ENCODE results near the gene FAM167B.

The FAM167B gene

DNA sequence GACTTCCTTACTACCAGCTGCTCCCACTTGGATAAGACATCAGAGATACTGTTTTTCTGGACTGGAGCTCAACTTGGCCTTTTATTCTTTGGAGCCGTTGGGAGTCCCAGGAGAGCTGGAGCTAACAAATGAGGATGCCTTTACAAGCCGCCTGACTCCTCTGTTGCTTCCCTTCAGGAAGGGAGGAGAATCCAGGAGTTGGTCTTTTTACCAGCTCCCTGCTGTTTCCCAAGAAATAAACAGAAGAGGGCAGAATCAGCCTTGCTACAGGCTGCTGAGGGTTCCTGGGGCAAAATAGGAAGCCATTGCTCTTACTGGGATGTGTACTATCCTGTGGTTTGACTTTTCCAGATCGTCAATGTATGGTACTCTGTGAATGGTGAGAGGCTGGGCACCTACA lies 23.3 kb upstream of the FAM167B start:
- no peak for DNase-seq (ENCODE audit: low spot score)

DNA sequence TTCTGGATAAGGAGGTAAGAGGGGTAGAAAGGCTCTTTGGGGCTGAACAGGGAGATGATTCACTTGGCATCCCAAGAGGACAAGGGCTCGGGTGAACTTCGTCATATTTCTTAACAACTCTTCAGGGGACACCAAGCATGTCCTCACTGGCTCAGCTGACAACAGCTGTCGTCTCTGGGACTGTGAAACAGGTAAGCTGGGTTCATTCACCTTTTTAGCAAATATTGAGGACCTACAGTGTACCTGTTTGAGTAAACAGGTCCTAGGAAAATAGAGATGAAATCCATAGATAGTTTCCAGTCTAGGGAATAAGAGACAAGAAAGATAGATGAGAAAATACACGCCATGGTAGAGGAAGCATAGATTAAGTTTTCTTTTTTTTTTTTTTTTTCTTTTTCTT lies 22.7 kb upstream of the FAM167B start:
- no peak for DNase-seq (ENCODE audit: low spot score)

DNA sequence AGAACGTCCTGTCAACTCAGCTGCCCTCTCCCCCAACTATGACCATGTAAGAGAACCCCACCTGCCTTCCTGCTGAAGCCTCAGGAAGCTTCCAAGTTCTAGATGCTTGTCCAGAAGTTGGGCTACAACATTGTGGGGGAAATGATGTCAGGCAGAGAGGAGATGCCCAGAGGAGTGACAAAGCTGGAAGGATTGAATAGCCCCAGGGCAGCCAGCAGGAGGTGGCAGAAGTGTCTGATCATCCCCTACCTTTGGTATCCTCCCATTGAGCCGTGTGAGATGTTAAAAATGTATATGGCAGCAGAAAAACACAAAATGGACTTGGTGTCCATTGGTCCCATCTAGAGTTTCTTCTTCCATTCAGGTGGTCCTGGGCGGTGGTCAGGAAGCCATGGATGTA lies 18.3 kb upstream of the FAM167B start:
- DNase-seq (ENCODE audit: low spot score): no peak

DNA sequence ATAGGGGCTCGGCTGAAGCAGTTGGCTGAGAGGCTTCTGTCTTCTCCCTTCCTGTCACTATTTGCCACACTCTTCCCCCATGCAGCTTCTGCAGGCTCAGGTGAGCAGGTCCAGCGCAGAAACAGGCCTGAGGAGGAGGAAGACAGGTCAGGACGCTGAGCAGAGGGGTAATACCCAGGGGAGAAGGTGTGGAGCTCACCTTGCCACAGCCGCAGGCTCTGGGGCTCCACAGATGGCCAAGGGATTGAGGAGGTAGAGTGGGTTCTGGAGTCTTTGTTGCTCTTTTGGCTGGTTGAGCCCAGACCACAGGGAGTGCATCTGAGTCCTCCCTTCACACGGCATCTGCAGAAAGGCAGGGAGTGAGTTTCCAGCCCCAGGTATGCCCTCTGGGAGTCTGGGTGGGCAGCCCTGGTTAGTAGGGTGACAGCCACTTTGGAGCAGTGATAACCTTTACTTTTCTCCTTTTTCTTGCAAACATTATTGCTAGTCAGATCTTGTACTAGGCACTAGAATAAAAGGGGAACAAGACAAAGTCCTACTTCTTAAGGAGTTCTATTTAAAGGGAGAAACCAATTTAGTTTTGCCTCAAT lies 15.1 kb upstream of the FAM167B start:
- DNase-seq (ENCODE audit: low spot score): no peak

DNA sequence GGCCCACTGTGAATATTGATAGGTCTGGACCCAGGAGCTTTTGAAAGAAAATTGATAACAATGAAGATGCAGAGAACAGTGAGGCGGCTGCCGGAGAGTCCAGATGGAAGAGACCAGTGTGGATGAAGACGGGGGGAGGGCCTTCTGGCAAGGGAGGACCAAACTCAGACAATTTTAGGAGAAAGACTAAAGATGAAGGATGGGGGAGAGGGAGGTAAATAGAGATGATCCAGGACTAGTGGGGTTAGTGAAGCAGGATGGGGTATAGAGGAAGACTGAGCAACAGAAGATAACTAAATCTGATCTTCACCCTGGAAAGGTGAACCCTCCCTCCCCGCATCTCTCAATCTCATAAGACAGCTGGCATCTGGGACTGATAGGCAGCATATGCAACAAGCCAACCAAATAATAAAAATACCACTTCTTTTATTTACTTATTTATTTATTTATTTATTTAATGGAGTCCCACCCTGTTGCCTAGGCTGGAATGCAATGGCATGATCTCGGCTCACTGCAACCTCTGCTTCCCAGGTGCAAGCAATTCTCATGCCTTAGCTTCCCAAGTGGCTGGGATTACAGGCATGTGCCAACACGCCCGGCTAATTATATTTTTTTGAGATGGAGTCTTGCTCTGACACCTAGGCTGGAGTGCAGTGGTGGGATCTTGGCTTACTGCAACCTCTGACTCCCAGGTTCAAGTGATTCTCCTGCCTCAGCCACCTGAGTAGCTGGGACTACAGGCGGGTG lies 14.3 kb upstream of the FAM167B start:
- no peak for DNase-seq (ENCODE audit: low spot score)

DNA sequence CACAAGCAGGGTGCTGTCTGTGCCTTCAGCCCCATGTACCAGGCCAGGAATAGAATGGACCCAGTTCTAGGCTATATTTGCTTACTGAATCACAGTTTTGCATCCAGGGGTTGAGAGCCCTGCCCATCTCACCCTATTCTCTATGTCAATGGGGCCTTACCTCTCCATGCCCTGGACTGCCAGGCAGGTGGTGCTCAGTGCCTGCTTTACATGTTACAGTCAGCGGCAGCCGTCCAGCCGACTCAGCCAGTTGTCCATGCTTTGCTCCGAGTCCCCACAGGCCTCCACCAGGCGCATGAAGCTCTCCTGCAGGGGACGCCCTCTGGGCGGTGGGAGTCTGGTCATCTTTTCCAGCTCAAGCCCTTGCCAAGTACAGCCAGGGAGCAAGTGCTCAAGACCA lies 12.2 kb upstream of the FAM167B start:
- DNase-seq (ENCODE audit: low spot score): no peak

DNA sequence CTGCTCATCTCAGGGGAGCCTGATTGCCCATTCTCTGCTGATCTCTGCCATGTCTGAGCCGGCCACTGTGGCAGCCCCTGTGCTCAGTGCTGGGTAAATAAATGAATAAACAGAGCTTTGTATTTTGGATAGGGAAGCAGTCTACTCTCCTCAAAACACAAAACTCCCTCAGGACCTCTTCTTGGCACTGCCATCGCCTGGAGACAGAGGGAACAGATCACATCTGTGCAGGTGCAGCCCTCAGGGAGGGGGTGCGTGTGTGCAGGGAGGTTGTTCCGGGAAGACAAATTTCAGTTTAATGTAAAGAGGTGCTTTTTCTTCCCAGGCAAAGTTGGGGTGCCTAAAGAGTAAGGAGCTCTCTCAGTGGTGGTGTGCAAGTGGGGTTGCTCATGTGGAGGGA lies 7.7 kb upstream of the FAM167B start:
- no peak for DNase-seq (ENCODE audit: low spot score)

DNA sequence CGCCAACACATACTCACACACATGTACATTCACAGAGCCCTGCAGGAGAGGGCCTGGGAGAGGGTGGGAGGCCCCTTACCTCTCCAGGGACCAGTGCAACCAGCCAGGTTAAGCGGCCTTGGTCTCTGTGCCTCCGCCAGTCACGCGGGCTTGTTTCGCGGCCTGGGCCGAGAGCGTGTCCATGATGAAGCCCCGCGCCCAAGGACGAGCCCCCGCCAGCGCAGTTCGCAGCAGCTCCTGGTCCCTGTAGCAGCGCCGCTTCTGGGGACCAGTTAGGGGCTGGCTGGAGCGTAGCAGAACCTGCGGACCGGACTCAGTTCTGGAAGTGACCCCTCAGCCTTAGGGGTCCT lies 7.3 kb upstream of the FAM167B start:
- no peak for DNase-seq (ENCODE audit: low spot score)

DNA sequence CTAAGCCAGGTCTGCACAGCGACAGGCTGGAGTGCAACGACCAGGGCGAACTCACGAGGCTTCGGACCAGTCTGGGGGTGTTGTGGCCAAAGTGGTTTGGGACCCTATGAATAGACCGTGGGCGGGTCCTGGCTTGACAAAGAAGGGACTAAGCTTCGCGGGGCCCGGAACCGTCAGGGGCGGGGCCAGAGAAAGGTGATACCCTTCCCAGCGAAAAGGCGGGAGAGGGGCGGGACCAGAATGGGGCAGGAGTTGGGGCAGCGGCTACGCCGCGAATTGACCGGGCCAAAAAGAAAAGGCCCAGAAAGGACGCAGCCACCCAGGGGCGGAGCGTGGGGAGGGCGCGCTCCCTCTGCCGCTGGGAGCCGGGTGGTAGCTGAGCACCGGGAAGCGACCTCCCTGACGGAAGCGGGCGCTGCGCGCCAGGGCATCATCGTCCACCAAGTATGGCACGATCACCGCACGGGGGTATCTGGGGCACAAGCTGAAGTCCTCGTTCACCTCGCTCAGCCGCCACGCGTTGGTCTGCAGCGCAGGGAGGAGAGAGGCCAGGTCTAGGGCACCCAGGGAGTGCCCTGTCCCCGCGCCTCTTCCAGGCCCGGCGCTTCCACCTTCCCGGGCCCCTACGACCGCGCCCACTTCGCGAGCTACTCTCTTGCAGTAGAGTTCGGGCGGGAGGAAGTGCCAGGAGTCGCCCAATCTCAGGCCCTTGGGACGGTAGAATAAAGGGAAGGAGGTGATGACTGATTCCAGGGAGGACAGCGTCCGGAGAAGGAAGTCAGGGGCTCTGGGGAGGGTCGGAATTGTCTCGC lies 6.7 kb upstream of the FAM167B start:
- peak; percentile 86 for DNase-seq (ENCODE audit: low spot score)

DNA sequence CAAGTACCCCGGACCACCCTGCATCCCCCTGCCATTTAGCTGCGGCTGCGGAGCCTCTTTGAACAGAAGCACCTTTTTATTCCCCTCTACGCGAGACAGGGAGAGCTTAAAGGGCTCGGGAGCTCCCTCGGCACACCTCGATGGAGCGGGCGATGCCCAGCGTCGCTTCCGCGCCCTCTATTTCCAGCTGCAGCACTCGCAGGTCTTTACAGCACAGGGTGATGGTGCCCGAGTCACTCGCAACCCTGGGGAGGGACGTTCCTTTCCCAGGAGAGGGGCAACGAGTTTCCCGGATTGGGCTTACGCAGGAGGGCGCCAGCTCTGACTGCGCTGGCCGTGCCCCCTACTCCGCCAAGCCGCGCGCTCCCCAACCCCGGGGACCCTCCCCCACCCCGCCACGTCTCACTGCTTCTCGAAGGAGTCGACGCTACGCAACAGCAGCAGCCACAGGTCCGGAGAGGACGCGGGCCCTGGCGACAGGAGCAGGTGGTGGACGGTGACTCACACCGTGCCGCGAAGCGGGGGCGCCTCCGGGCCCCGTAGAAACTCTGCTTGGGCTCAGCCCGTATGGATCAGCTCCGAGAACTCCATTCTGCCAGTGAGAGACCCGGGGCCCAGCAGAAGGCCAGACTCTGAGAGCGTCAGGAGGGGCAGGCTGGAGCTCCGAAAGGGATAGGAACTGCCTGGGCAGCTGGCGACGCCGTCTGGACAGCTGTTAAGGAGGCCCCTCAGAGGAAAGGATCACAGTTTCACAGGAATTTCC lies 5.8 kb upstream of the FAM167B start:
- peak; percentile 78 for DNase-seq (ENCODE audit: low spot score)

DNA sequence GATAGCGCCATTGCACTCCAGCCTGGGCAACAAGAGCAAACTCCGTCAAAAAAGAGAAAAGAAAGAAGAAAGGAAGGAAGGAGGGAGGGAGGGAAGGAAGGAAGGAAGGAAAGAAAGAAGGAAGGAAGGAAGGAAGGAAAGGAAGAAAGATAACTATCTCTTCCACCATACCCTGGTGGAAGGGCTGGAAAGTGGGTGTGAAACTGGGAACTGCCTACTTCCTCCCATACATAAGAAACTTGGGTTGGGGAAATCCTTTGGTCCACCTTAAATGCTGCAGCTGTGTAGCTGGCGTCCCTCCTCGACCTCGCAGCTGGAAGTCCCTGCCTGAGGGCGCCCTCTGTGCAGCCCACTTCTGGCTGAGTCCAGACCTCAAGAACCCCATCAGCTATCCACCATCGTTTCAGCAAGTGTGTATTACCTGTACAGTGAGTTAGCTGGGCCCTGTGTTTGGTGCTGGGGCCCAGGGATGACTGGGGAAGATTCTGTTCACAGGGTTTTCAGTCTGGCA lies 4.6 kb upstream of the FAM167B start:
- peak; percentile 44 for DNase-seq (ENCODE audit: low spot score)

DNA sequence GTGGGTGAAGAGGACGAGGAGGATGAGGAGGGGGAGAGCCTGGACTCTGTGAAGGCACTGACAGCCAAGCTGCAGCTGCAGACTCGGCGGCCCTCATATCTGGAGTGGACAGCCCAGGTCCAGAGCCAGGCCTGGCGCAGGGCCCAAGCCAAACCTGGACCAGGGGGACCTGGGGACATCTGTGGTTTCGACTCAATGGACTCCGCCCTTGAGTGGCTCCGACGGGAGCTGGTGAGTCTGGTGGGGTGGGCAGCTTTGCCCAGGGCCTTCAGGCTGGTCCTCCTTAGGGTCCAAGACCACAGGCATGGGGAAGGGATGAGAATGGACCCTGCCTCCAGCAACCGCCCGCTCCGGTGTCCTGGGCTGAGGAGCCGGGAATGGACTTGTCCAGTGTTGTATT lies 430 bp downstream of the FAM167B start:
- DNase-seq (ENCODE audit: low spot score): no peak

DNA sequence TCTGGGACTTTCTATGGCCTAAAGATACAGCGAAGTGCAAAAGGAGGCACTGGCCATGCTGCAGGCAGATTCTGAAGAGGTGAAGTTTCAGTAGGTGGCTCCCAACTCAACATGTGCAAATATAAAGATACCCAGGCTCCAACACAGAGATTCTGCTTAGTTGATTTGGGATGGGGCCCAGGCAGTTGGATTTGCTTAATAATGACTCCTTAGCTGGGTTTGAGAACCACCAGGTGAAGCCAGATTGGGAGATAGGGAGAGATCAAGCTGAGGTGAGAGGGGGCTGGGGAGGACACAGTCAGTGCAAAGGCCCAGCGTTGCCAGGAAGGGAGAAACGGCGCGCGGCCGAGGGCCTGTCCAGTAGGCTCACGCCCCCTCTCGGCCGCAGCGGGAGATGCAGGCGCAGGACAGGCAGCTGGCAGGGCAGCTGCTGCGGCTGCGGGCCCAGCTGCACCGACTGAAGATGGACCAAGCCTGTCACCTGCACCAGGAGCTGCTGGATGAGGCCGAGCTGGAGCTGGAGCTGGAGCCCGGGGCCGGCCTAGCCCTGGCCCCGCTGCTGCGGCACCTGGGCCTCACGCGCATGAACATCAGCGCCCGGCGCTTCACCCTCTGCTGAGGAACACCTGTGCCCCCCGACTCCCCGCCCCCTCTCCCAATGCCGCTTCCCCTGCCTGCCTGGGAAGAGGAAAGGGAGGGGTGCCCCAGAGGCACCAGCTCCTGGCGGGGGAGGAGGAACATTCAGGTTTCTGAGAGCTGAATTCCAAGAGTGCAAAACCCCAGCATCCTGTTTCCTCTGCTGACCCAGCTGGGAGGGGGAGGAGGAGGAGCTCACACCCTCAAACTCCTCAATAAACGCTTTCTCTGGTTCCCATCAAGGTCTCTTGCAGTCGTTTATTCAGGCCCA lies 1.2 kb downstream of the FAM167B start:
- DNase-seq (ENCODE audit: low spot score): peak; percentile 89

DNA sequence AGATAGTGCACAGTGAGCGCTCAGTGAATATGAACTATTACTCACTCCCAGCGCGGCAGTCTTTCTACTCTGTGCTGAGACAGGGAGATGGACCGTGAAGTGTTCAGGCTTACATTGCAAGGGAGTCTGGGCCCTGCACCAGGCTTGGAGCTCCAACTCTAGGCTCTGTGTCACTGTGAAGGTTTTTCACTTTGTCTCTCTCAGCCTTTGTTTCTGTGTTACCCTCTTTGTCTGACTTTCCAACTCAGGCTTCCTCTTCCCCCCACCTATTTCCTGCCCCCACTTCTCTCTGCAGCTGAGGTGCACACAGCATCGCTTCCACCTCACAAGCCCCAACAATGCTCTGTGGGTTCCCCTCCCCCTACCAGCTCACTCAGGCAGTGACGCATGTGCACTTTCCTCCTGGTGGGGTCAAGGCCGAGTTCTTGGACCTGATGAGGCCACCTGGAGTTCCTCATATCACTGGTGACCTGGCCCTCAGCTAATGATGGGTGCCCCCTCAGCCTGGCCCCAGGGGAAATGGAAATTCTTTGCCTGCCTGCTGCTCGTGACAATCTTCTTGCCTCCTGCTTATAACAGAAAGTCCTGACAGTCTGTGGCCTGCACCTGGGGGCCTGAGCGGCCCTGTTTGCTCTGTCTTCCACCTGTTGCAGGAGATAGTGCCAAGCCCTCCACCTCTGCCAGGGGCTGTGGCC lies 3.0 kb downstream of the FAM167B start:
- DNase-seq (ENCODE audit: low spot score): no peak

DNA sequence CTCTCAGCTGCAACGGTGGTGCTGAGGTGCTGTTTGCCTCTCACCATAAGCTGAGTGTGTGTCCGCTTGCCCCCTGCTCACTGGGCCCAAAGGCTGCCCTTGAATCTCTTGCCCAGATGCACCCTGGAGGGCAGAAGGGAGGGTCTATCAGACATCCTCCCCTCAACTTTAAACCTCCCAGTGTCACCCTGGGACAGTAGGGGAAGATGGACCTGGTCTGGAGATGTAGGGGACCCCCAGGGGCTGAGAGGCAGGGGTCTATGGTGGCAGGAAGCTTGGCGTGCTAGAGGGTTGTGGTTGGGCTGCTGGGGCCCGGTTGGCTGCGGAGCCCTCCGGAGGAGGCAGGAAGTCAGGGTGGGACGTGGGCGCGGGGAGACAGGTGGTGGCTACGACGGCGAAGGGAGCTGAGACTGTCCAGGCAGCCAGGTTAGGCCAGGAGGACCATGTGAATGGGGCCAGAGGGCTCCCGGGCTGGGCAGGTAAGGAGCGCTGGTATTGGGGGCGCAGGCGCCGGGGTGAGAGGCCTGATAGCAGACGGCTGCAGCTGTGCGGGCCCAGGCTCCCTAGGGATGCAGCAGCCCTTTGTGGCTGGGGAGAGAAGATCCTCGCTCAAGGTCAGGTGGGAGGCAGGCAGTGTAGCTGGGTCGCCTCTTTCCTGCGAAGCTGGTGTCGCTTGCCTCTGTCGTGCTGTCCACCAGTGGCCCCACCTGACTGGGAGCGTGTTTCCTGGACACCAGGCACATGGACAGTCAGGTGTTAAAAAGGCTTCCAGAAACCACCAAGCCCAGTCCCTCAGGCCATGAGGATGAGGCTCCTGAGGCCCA lies 4.1 kb downstream of the FAM167B start, which contains the start of gene LCK:
TSS of gene LCK (plus strand) at position 373 of the 824 bp plus-strand sequence. CDS start 23,065 bp downstream, outside the sequence.
- no peak for DNase-seq (ENCODE audit: low spot score)

DNA sequence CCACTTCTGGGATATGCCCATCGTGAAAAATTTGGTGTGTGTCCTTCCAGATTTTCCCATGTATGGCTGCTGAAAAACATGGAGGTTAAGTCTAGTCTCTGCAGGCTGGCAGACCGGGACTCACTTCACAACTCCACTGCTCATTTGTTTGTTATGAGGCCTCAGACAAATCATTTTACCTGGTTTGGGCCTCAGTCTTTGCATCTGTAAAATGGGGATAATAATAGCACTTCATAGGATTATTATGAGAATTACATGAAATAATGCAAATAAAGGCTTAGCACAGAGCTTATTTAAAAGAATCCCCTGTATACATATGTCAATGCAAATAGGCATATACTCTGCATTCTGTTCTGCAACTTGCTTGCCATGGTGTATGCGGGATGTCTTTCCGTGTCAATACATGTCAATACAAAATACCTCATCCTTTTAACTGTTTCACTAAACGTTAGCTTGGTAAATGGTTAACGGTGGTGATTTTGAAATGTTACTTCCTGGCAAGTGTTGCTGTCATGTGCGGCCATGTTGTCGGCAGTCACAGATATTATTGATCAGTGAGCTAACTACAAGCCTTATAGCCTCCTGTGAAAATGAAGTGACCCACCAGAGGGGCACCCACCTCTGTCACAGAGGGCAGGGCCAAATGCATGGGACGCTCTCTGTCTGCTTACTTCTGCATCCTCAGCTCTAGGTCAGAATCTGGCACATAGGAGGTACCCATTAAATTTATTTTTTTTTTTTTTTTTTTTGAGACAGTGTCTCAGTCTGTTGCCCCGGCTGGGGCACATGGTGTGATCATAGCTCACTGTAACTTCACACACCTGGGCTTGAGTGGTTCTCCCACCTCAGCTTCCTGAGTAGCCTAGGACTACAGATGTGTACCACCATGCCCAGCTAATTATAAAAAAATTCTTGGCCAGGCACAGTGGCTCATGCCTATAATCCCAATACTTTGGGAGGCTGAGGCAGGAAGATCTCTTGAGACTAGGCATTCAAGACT lies 8.3 kb downstream of the FAM167B start:
- no peak for DNase-seq (ENCODE audit: low spot score)

DNA sequence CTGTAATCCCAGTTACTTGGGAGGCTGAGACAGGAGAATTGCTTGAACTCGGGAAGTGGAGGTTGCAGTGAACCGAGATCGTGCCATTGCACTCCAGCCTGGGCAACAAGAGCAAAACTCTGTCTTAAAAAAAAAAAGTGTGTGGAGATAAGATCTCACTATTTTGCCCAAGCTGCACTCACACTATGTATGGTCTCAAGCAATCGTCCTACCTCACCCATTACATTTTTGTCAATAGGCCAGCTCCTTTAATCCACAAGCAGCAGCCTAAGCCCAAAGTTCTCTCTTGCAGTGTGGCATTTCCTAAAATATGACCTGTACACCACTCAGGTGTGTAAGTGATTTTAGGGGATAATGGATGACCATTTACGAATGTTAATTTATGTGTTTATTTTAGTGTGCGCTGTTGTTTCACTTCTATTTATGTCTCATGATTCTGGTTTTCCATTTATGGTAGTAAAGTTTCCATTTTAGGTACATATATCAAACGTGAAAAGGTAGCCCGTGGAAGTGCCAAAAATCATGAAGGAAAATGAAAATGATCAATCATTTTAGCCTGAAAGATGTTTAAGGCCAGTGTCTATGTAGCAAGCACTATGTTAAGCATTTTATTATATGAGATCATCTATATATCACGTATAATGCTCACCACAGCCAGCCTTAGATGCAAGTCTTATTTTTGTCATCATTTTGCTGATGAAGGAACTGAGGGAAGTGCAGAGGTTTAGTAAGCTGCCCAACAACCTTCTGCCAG lies 9.6 kb downstream of the FAM167B start:
- no peak for DNase-seq (ENCODE audit: low spot score)

DNA sequence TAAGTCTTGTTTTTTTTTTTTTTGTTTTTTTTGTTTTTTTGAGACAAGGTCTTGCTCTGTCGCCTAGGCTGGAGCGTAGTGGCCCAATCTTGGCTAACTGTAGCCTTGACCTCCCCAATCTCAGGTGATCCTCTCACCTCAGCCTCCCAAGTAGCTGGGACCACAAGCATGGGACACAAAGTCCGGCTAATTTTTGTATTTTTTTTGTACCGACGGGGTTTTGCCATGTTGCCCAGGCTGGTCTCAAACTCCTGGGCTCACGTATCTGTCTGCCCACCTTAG lies 10.1 kb downstream of the FAM167B start:
- DNase-seq (ENCODE audit: low spot score): no peak

Measured in GM03348 (cell line).